Naive B cell (primary cell): Measurements from ENCODE around the gene FAM209B. TPM values are rescaled to one million over a fixed set of nuclear protein-coding genes. Genes with fewer than 3 reads are reported as not detected.
"Not testable (repeated sequence)": the region's sequence is repeated elsewhere in the genome, so short reads cannot be mapped to it uniquely, and the experiment has no call there.

Experiments used
- ATAC-seq, 2 donors: fragments of 150-1000 bp; cut with Tn5 transposase; 2 replicates each; pipeline ENCODE4 v1.10.0; 2021; ENCODE audit warnings: low read depth in 2 of 2, mild to moderate bottlenecking in 2 of 2, moderate library complexity in 2 of 2
- DNase-seq: peaks from one replicate; pipeline ENCODE4 v3.0.0; 2022
- H3K27ac Mint-ChIP-seq, 6 donors: one replicate each; pipeline ENCODE4 v1.8.0; 2020 to 2022; ENCODE audit warnings: mild to moderate bottlenecking in 6 of 6, mixed read lengths in 6 of 6, moderate library complexity in 5 of 6, inconsistent platforms in 2 of 6
- H3K27me3 Mint-ChIP-seq, 3 donors: one replicate each; pipeline ENCODE4 v1.8.0; 2021 to 2022; ENCODE audit warnings: mixed read lengths in 3 of 3, mild to moderate bottlenecking in 1 of 3
- H3K36me3 Mint-ChIP-seq, 2 donors: one replicate each; pipeline ENCODE4 v1.8.0; 2020 to 2022; ENCODE audit warnings: mixed read lengths in 2 of 2, inconsistent platforms in 1 of 2, mild to moderate bottlenecking in 1 of 2
- H3K4me1 Mint-ChIP-seq, 3 donors: one replicate each; pipeline ENCODE4 v1.8.0; 2020 to 2022; ENCODE audit warnings: mixed read lengths in 3 of 3, inconsistent platforms in 1 of 3, mild to moderate bottlenecking in 1 of 3, moderate library complexity in 1 of 3
- H3K4me3 Mint-ChIP-seq, 8 donors: one replicate each; pipeline ENCODE4 v1.8.0; 2020 to 2022; ENCODE audit warnings: mild to moderate bottlenecking in 8 of 8, mixed read lengths in 8 of 8, moderate library complexity in 8 of 8, inconsistent platforms in 2 of 8
- H3K9me3 Mint-ChIP-seq, 7 donors: one replicate each; pipeline ENCODE4 v1.8.0; 2020 to 2022; ENCODE audit warnings: mixed read lengths in 7 of 7, mild to moderate bottlenecking in 5 of 7, inconsistent platforms in 2 of 7, moderate library complexity in 1 of 7
- polyA plus RNA-seq, 6 donors: library from polyadenylated mRNA; unstranded; fragments of 300-500 nt; fragmentation: Illumina TruSeq; gene quantifications; one replicate each; pipeline ENCODE4 v1.2.3, GENCODE V29; 2021; ENCODE audit warnings: low read depth in 6 of 6

FAM209B gene
- polyA plus RNA-seq, 6 donors from 2014 or later: 0.62 to 0.73 TPM; not detected in 4

DNA sequence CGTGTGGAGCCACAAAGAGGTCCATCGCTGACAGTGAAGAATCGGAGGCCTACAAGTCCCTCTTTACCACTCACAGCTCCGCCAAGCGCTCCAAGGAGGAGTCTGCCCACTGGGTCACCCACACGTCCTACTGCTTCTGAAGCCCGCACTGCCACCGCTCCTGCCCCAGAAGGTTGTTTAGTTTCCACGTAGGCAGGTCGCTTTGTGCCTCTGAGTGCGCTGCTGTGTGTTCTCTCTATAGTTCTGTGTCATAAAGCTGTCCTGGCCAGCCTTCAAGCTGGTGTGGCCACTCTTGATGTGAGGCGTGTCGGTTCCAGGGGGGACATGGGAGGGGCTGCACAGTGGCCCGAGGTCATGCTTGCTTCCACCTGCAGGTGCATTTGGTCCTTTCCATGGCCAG is 14.9 kb upstream of the FAM209B start:
- H3K27me3 Mint-ChIP-seq: no peaks in the 10 kb centered on the region
- peaks cover 2 to 39% (median 34%) of the 10 kb centered on the region in 7 donors for H3K9me3 Mint-ChIP-seq
- ATAC-seq (no peak), DNase-seq (no peak)
- H3K27ac Mint-ChIP-seq: peak overlapping the region in 1 of 6 donors; percentile 84
- no peak overlapping the region for H3K4me3 Mint-ChIP-seq
- peaks cover 46 to 59% of the 10 kb centered on the region in 2 donors for H3K36me3 Mint-ChIP-seq
- H3K4me1 Mint-ChIP-seq: no peaks in the 10 kb centered on the region

DNA sequence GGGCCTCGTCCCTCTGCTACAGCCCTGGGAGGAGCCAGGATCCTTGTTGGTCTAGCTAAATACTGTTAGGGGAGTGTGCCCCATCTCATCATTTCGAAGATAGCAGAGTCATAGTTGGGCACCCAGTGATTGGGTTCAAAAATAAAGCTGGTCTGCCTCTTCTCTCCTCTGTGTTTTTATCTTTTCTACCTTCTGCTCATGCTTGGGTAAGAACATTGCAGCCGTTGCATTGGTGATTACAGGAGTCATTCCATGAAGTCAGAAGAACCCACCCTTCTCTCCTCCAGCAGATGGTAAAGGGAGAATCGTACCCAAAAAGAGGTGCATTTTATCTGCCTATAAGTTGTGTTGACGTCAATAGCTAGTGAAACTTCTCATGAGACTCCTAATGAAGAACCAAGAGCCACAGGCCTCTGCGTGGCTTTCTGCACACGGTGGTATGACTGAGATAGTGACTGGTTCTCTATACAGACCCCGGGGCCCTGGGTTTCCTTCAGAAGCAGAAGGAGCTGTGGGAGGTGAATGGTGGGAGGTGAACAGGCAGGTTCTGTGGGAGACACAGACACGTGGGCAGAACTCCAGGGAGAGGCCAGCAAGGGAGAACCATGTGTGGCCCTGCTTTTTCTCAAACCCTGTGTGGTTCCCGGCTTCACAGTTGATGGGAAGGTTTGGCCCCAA is 14.2 kb upstream of the FAM209B start:
- Mint-ChIP-seq H3K4me3 (no peak overlapping the region), H3K4me1 (no peaks in the 10 kb centered on the region), H3K36me3 (peaks cover 47 to 63% of the 10 kb centered on the region in 2 donors), H3K27ac (peak overlapping the region in 1 of 6 donors; percentile 12), H3K9me3 (peaks cover 5 to 44% (median 37%) of the 10 kb centered on the region in 7 donors), H3K27me3 (no peaks in the 10 kb centered on the region)
- ATAC-seq (no peak), DNase-seq (no peak)

DNA sequence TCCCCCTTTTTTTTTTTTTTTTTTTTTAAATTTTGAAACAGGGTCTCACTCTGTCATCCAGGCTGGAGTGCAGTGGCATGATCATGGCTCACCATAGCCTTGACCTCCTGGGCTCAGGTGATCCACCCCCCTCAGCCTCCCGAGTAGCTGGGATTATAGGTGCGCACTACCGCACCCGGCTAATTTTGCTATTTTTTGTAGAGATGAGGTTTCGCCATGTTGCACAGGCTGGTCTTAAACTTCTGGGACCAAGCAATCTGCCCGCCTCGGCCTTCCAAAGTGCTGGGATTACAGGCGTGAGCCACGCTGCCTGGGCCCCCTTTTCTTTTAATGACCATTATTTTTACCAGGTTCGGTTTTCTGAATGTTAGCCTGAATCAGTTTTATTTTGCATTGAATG is 13.5 kb upstream of the FAM209B start:
- Mint-ChIP-seq H3K9me3 (peaks cover 5 to 44% (median 37%) of the 10 kb centered on the region in 7 donors), H3K4me3 (no peak overlapping the region), H3K36me3 (peaks cover 47 to 63% of the 10 kb centered on the region in 2 donors), H3K27me3 (no peaks in the 10 kb centered on the region), H3K27ac (no peak overlapping the region), H3K4me1 (no peaks in the 10 kb centered on the region)
- DNase-seq (no peak), ATAC-seq (no peak)

DNA sequence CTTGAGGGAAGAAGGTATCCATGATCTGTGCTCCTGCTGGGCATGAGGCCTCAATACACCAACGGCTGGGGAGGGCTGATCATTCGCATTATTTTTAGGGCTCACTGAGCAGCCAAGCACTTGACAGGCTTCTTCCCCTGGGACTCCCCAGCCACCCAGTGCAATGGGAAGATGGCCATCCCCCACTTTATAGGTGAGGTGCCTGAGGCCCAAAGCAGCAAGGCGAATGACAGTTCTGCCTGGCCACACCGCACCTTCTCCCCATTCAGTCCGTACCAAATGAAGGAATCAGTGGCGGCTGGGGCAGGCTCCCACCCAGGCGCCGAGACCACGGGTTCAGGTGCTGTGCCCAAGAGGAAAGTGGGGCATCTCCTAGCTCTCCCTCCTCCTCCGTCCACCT is 12.9 kb upstream of the FAM209B start:
- H3K27ac Mint-ChIP-seq: no peak overlapping the region
- ATAC-seq: no peak
- H3K4me1 Mint-ChIP-seq: no peaks in the 10 kb centered on the region
- DNase-seq: no peak
- peaks cover 47 to 61% of the 10 kb centered on the region in 2 donors for H3K36me3 Mint-ChIP-seq
- no peaks in the 10 kb centered on the region for H3K27me3 Mint-ChIP-seq
- H3K4me3 Mint-ChIP-seq: no peak overlapping the region
- peaks cover 5 to 44% (median 37%) of the 10 kb centered on the region in 7 donors for H3K9me3 Mint-ChIP-seq

DNA sequence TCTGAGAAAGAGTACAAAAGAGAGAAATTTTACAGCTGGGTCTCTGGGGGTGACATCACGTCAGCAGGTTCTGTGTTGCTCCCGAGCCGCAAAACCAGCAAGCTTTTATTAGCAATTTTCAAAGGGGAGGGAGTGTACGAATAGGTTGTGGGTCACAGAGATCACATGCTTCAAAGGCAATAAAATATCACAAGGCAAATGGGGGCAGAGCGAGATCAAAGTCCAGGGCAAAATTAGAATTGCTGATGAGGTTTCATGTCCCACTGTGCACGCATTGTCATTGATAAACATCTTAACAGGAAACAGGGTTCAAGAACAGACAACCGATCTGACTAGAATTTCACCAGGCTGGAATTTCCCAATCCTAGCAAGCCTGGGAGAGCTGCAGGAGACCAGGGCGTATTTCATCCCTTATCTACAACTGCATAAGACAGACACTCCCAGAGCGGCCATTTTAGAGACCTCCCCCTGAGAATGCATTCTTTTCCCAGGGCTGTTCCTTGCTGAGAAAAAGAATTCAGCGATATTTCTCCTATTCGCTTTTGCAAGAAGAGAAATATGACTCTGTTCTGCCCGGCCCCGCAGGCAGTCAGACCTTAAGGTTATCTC is 12.2 kb upstream of the FAM209B start:
- H3K4me3 Mint-ChIP-seq, H3K4me1 Mint-ChIP-seq, H3K27ac Mint-ChIP-seq, DNase-seq, H3K27me3 Mint-ChIP-seq, ATAC-seq: not testable (repeated sequence)
- peaks cover 47 to 54% of the 10 kb centered on the region in 2 donors for H3K36me3 Mint-ChIP-seq
- peaks cover 5 to 44% (median 37%) of the 10 kb centered on the region in 7 donors for H3K9me3 Mint-ChIP-seq

DNA sequence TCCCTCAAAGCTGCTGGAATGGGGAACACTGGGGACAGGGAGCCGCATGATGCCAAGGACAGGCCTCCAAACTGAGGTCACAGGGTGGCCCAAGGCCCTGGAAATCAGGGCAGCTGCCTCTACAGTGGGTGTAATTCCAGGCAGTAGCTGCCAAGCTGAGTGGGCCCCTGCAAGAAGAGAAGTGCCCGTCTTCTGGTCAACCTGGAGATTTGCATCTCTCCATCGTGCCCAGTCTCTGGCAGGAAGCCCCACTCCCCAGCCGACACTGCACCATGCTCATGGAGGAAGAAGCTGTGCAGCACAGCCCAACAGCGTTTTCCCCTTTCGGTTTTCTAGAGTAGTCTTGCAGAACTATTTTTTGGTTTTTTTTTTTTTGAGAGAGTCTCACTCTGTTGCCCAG is 10.7 kb upstream of the FAM209B start:
- Mint-ChIP-seq H3K4me1 (no peaks in the 10 kb centered on the region), H3K9me3 (peaks cover 5 to 44% (median 37%) of the 10 kb centered on the region in 7 donors), H3K27me3 (no peaks in the 10 kb centered on the region), H3K27ac (no peak overlapping the region), H3K4me3 (no peak overlapping the region), H3K36me3 (peaks cover 41 to 44% of the 10 kb centered on the region in 2 donors)
- DNase-seq (no peak), ATAC-seq (no peak)

DNA sequence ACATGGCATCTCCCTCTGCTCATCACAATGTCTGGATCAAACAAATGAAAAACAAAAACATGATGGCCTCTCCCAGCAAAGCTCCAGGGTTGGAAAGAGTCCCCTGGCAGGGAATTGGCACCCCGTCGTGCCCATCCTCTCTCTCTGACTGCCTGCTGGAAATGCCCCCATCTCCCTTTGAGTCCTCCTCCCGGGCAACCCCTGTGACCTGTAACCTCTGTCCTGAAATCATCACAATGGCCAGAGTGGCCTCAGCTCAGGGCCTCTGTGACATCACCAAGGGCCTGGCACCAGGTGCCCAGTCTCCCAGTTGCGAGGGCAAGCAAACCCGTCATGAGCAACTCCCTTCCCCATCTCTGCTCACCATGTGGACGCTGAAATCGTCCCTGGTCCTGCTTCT is 8.6 kb upstream of the FAM209B start, which contains the start of gene FAM209A:
TSS of gene FAM209A (plus strand) at position 301 of the 400 bp plus-strand sequence. CDS start at position 366, 65 bp downstream.
- DNase-seq, H3K27ac Mint-ChIP-seq, H3K4me1 Mint-ChIP-seq, ATAC-seq, H3K27me3 Mint-ChIP-seq: not testable (repeated sequence)
- H3K9me3 Mint-ChIP-seq: peaks cover 5 to 31% (median 26%) of the 10 kb centered on the region in 7 donors
- peaks cover 21 to 24% of the 10 kb centered on the region in 2 donors for H3K36me3 Mint-ChIP-seq
- peak within 1 kb of the TSS in 1 of 8 donors; percentile 60 for H3K4me3 Mint-ChIP-seq

DNA sequence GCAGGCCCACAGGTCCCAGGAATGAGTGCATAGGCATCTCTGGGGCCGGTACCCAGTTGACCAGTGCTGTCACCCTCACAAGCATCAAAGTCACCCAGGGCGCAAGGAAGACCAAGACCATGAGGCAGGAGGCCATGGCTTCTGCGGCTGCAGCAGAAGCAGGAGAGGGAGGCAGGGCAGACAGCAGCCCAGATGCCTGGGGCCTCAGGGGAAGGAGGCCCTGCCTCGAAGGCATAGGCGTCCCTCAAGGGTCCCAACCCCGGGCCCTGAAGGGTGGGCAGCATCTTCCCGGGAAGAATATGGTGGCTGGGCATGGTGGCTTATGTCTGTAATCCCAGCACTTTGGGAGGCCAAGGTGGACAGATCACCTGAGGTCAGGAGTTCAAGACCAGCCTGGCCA is 5.5 kb upstream of the FAM209B start:
- H3K27me3 Mint-ChIP-seq: no peaks in the 10 kb centered on the region
- no peak for DNase-seq
- no peaks in the 10 kb centered on the region for H3K4me1 Mint-ChIP-seq
- no peak for ATAC-seq
- peak overlapping the region in 1 of 8 donors; percentile 51 for H3K4me3 Mint-ChIP-seq
- peaks cover 3 to 10% (median 6%) of the 10 kb centered on the region in 7 donors for H3K9me3 Mint-ChIP-seq
- H3K36me3 Mint-ChIP-seq: peaks cover 8 to 10% of the 10 kb centered on the region in 2 donors
- no peak overlapping the region for H3K27ac Mint-ChIP-seq

DNA sequence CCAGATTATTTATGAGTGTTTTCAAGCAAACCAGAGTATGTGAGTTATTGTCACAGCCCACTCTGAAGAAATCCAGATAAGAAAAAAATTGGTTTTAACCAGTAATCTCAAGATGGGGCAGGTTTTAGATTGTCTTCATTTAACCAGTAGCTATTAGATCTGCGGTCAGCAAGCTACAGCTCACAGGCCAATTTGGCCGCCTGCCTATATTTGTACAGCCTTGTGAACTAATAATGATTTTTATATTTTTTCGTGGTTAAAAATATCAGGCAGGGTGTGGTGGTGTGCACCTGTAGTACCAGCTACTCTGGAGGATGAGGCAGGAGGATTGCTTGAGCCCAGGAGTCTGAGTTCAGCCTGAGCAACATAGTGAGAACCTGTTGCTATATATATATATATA is 5.0 kb downstream of the FAM209B start:
- Mint-ChIP-seq H3K27ac (peak overlapping the region in 1 of 6 donors; percentile 27), H3K36me3 (no peaks in the 10 kb centered on the region), H3K4me3 (no peak overlapping the region), H3K9me3 (no peaks in the 10 kb centered on the region), H3K4me1 (no peaks in the 10 kb centered on the region), H3K27me3 (no peaks in the 10 kb centered on the region)
- ATAC-seq: no peak
- no peak for DNase-seq

DNA sequence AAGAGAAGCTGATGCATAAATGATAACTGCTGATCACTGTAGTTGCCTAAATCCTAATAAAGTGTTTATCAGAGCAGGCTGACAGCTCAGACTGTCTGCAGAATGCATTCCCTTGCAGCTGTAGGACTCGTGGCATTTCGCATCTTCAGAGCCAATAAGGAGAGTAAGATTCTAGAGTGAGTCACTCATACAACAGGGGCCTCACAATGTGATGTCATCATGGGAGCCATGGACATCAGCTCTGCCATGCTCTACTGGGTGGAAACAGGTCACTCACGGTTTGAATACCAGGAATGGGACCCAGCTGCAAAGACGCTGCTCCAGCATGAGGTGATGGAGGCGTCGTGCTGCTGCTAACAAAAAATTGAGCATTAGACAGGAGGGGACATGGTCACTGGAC is 7.4 kb downstream of the FAM209B start:
- Mint-ChIP-seq H3K4me1 (no peaks in the 10 kb centered on the region), H3K9me3 (no peaks in the 10 kb centered on the region), H3K27me3 (no peaks in the 10 kb centered on the region), H3K27ac (no peak overlapping the region), H3K4me3 (no peak overlapping the region), H3K36me3 (no peaks in the 10 kb centered on the region)
- DNase-seq (no peak), ATAC-seq (no peak)

DNA sequence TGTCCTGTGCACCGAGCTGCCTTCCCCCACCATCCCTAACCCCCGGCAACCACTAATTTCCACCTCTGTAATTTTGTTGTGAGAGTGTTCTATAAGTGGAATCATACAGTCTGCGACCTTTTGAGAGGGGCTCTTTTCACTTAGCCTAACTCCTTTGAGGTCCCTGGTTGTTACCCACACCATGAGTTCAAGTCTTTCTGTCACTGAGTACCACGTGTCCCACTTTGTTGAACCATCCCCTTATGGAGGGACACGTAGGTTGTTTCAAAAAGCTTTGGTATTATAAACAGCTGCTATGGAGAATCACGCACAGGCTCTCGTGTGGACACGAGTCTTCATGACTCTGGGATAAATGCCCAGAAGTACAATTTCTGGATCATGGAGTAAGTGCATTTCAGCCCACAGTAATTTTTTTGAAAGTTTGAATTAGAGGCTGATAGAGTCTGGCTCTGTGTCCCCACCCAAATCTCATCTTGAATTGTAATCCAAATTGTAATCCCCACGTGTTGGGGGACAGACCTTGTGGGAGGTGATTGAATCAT is 9.5 kb downstream of the FAM209B start:
- no peaks in the 10 kb centered on the region for H3K4me1 Mint-ChIP-seq
- H3K27me3 Mint-ChIP-seq: no peaks in the 10 kb centered on the region
- H3K9me3 Mint-ChIP-seq: no peaks in the 10 kb centered on the region
- no peak for ATAC-seq
- H3K27ac Mint-ChIP-seq: no peak overlapping the region
- DNase-seq: no peak
- no peak overlapping the region for H3K4me3 Mint-ChIP-seq
- H3K36me3 Mint-ChIP-seq: no peaks in the 10 kb centered on the region

DNA sequence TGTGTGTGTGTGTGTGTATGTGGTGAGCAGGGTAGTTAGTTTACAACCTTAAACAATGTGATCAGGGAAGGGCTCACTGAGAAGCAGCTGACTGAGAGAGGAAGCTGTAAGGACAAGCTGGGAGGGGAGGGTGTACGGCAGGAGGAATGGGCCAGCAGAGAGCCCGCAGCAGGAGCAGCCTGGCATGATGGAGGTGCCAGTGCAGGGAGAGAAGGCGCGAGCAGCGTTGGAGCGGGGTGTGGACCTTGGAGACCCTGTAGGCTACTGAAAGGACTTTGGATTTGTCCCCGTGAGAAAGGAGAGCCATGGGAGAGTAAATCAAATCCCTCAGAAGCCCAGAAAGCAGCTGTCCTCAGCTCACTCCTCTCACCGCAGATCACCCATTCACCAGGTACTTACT is 18.5 kb downstream of the FAM209B start:
- DNase-seq (no peak), ATAC-seq (no peak)
- Mint-ChIP-seq H3K36me3 (no peaks in the 10 kb centered on the region), H3K4me3 (peak overlapping the region in 1 of 8 donors; percentile 39), H3K4me1 (peaks cover 6 to 8% (median 8%) of the 10 kb centered on the region in 3 donors), H3K9me3 (peaks cover 0 to 1% (median 0%) of the 10 kb centered on the region in 7 donors), H3K27me3 (peaks cover 0 to 5% (median 0%) of the 10 kb centered on the region in 3 donors), H3K27ac (no peak overlapping the region)

DNA sequence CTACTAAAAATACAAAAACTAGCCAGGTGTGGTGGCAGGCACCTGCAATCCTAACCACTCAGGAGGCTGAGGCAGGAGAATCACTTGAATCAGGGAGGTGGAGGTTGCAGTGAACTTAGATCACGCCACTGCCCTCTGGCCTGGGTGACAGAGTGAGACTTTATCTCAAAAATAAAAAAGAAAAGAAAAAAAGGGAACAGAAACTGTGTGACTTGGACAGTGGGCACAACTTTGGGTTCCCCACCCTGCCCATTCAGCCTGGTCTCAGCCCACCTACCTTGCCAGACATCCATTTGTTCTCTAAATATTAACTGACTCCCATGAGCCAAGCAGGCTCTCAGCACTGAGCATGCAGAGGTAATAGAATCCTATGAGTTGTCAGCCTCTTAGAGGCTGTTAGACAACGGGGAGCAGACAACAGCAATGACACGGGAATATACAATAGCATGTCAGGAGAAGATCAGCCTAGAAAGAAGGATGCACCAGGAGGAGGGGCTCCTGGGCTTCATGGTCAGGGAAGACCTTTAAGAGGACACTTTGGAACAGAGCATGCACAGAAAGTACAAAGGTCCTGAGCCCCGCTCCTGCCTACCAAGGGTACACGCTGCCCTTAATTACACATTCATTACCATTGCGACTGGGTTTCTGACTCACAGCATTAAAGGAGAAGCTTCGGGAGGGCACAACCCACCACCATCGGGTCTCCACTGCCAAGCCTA is 20.0 kb downstream of the FAM209B start:
- H3K27me3 Mint-ChIP-seq: peaks cover 0 to 5% (median 0%) of the 10 kb centered on the region in 3 donors
- DNase-seq (no peak), ATAC-seq (no peak)
- no peaks in the 10 kb centered on the region for H3K36me3 Mint-ChIP-seq
- H3K9me3 Mint-ChIP-seq: peaks cover 0 to 1% (median 0%) of the 10 kb centered on the region in 7 donors
- no peak overlapping the region for H3K4me3 Mint-ChIP-seq
- H3K27ac Mint-ChIP-seq: peak overlapping the region in 1 of 6 donors; percentile 28
- H3K4me1 Mint-ChIP-seq: peaks cover 6 to 8% (median 8%) of the 10 kb centered on the region in 3 donors
